ENCODE data around the gene FES.
"Not testable (repeated sequence)": the region's sequence is repeated elsewhere in the genome, so short reads cannot be mapped to it uniquely, and the experiment has no call there.

FES gene

GRCh38 chr15:90893175-90894090, 9.1 kb downstream of the FES start:
- no peak for DNase-seq

- no peak for DNase-seq
Measured at GRCh38 chr15:90895571-90896117, 11.3 kb downstream of the FES start.

GRCh38 chr15:90897131-90897655, 12.9 kb downstream of the FES start:
- DNase-seq: not testable (repeated sequence)

GRCh38 chr15:90901175-90902039, 17.1 kb downstream of the FES start:
- DNase-seq: no peak

- peak; percentile 78 for DNase-seq
Measured at GRCh38 chr15:90902040-90902839, 17.9 kb downstream of the FES start.

- peak; percentile 72 for DNase-seq
Measured at GRCh38 chr15:90902840-90903732, 18.8 kb downstream of the FES start, which contains the start of gene MAN2A2. Gene MAN2A2, plus strand, starts transcription at chr15:90903302. Its CDS starts 906 bp downstream, at chr15:90904208.

GRCh38 chr15:90903733-90904536, 19.6 kb downstream of the FES start:
- DNase-seq: no peak

GRCh38 chr15:90904746-90905145, 20.4 kb downstream of the FES start:
- DNase-seq: no peak

GRCh38 chr15:90905306-90906180, 21.2 kb downstream of the FES start:
- DNase-seq: no peak

- no peak for DNase-seq
Measured at GRCh38 chr15:90906181-90906849, 22.0 kb downstream of the FES start.

- DNase-seq: no peak
Measured at GRCh38 chr15:90907051-90907660, 22.9 kb downstream of the FES start.

- DNase-seq: no peak
Measured at GRCh38 chr15:90907838-90908507, 23.7 kb downstream of the FES start.

- DNase-seq: not testable (repeated sequence)
Measured at GRCh38 chr15:90909449-90909848, 25.1 kb downstream of the FES start.

- no peak for DNase-seq
Measured at GRCh38 chr15:90909976-90910375, 25.7 kb downstream of the FES start.

GRCh38 chr15:90910441-90911301, 26.4 kb downstream of the FES start:
- DNase-seq: no peak

GRCh38 chr15:90911302-90911623, 27.0 kb downstream of the FES start:
- DNase-seq: no peak

Measured in activated T-cell treated with anti-CD3 and anti-CD28 coated beads, Interleukin-2, amount 50 U/mL, for 1 hour (primary cell).